SK-N-MC (cell line): ENCODE data around the gene ESPN.
A peak's percentile ranks its signal among the peaks of the same experiment; 100 is the strongest.

Experiments
- DNase-seq: peaks from one replicate; pipeline ENCODE4 v3.0.0-alpha.2; 2011; ENCODE audit warnings: low read depth, low spot score
- H3K27ac ChIP-seq: fragments of 200-600 bp; sonication (generic); 2 replicates; pipeline ENCODE4 v1.5.1; 2016; ENCODE audit warnings: mixed run types
- H3K36me3 ChIP-seq: fragments of 200-600 bp; sonication (generic); 2 replicates; pipeline ENCODE4 v1.6.1; 2017; ENCODE audit warnings: antibody characterized with exemption, low read length, mixed read lengths; ENCODE audit not compliant: insufficient read depth
- H3K4me3 ChIP-seq: fragments of 200-600 bp; sonication (generic); 2 replicates; pipeline ENCODE4 v1.5.1; 2016
- H3K9ac ChIP-seq: fragments of 200-600 bp; sonication (generic); 2 replicates; pipeline ENCODE4 v1.8.0; 2017; ENCODE audit warnings: mixed run types, mixed read lengths; ENCODE audit not compliant: insufficient read length
- H3K9me3 ChIP-seq: fragments of 200-600 bp; sonication (generic); 2 replicates; pipeline ENCODE4 v1.6.1; 2017; ENCODE audit warnings: low read depth, mild to moderate bottlenecking, antibody characterized with exemption, low read length, moderate library complexity, mixed read lengths
- EZH2 ChIP-seq: fragments of 200-600 bp; sonication (generic); IDR thresholded peaks from one replicate; pipeline ENCODE4 v1.6.1; 2017; ENCODE audit warnings: antibody characterized with exemption
- FOXP2 ChIP-seq: optimal IDR thresholded peaks from 2 replicates; pipeline ENCODE3; 2011; ENCODE audit warnings: mild to moderate bottlenecking, moderate library complexity; ENCODE audit not compliant: insufficient read depth; ENCODE audit errors: extremely low read length, control extremely low read depth
- POLR2AphosphoS5 ChIP-seq: IDR thresholded peaks from 2 replicates; pipeline ENCODE4 v1.6.1; 2012; ENCODE audit warnings: mild to moderate bottlenecking, low read depth, low read length, borderline replicate concordance

Gene ESPN

GRCh38 chr1:6485168-6486101 lies 60.9 kb downstream of the ESPN start:
- no peak overlapping the region for H3K4me3 ChIP-seq
- H3K27ac ChIP-seq = no peak overlapping the region
- H3K36me3 ChIP-seq = no peaks in the 10 kb centered on the region
- no peak for DNase-seq
- TF ChIP-seq FOXP2 (no peak), POLR2AphosphoS5 (no peak), EZH2 (no peak)
- no peaks in the 10 kb centered on the region for H3K9me3 ChIP-seq
- H3K9ac ChIP-seq = no peak overlapping the region

GRCh38 chr1:6486433-6487011 lies 61.9 kb downstream of the ESPN start:
- DNase-seq = peak; percentile 53
- Histone ChIP-seq H3K9me3 (no peaks in the 10 kb centered on the region), H3K27ac (no peak overlapping the region), H3K36me3 (no peaks in the 10 kb centered on the region), H3K9ac (no peak overlapping the region), H3K4me3 (no peak overlapping the region)
- TF ChIP-seq POLR2AphosphoS5 (no peak), EZH2 (no peak), FOXP2 (no peak)

GRCh38 chr1:6487804-6488484 lies 63.4 kb downstream of the ESPN start:
- H3K9ac ChIP-seq = no peak overlapping the region
- H3K9me3 ChIP-seq = no peaks in the 10 kb centered on the region
- no peak for DNase-seq
- no peak overlapping the region for H3K4me3 ChIP-seq
- no peaks in the 10 kb centered on the region for H3K36me3 ChIP-seq
- H3K27ac ChIP-seq = no peak overlapping the region
- TF ChIP-seq FOXP2 (no peak), POLR2AphosphoS5 (no peak), EZH2 (no peak)

GRCh38 chr1:6488602-6489382 lies 64.2 kb downstream of the ESPN start:
- H3K9me3 ChIP-seq = no peaks in the 10 kb centered on the region
- no peak overlapping the region for H3K4me3 ChIP-seq
- TF ChIP-seq POLR2AphosphoS5 (no peak), FOXP2 (no peak), EZH2 (no peak)
- no peaks in the 10 kb centered on the region for H3K36me3 ChIP-seq
- H3K27ac ChIP-seq = no peak overlapping the region
- DNase-seq = no peak
- H3K9ac ChIP-seq = no peak overlapping the region

GRCh38 chr1:6489383-6489765 lies 64.8 kb downstream of the ESPN start:
- Histone ChIP-seq H3K9me3 (no peaks in the 10 kb centered on the region), H3K36me3 (no peaks in the 10 kb centered on the region), H3K27ac (no peak overlapping the region), H3K4me3 (peak overlapping the region; percentile 87), H3K9ac (no peak overlapping the region)
- no peak for DNase-seq
- TF ChIP-seq FOXP2 (no peak), POLR2AphosphoS5 (no peak), EZH2 (no peak)

- Histone ChIP-seq H3K9ac (peak overlapping the region; percentile 67), H3K4me3 (peak overlapping the region; percentile 87), H3K27ac (no peak overlapping the region), H3K9me3 (no peaks in the 10 kb centered on the region), H3K36me3 (no peaks in the 10 kb centered on the region)
- TF ChIP-seq EZH2 (no peak), FOXP2 (no peak), POLR2AphosphoS5 (no peak)
- no peak for DNase-seq
Observed at GRCh38 chr1:6489799-6490180, 65.2 kb downstream of the ESPN start.

GRCh38 chr1:6490181-6491080 lies 65.9 kb downstream of the ESPN start:
- peak overlapping the region; percentile 60; the same call in 1 of the 2 replicates for H3K27ac ChIP-seq
- peak overlapping the region; percentile 67 for H3K9ac ChIP-seq
- no peak for DNase-seq
- H3K9me3 ChIP-seq = no peaks in the 10 kb centered on the region
- H3K4me3 ChIP-seq = peak overlapping the region; percentile 87
- no peaks in the 10 kb centered on the region for H3K36me3 ChIP-seq
- TF ChIP-seq EZH2 (no peak), FOXP2 (no peak)

GRCh38 chr1:6491081-6491449 lies 66.5 kb downstream of the ESPN start:
- no peak for DNase-seq
- Histone ChIP-seq H3K9me3 (no peaks in the 10 kb centered on the region), H3K9ac (peak overlapping the region; percentile 67), H3K27ac (peak overlapping the region; percentile 60; the same call in 1 of the 2 replicates), H3K4me3 (peak overlapping the region; percentile 87), H3K36me3 (no peaks in the 10 kb centered on the region)
- TF ChIP-seq EZH2 = no peak
- TF ChIP-seq POLR2AphosphoS5 = no peak
- TF ChIP-seq FOXP2 = no peak
